Left lung (tissue), 10 donors: ENCODE data around the gene MICAL2. TPM values are rescaled to one million over a fixed set of nuclear protein-coding genes. Genes with fewer than 3 reads are reported as not detected.

Source experiments
- ATAC-seq: fragments of 200-7000 bp; cut with Tn5 transposase; one replicate; pipeline ENCODE4 v1.9.1; 2020; ENCODE audit warnings: moderate library complexity
- DNase-seq, 4 donors: peaks; one replicate each; pipeline ENCODE4 v3.0.0-alpha.2; 2013 to 2020
- H3K27ac ChIP-seq, 2 donors: fragments of 200-600 bp; sonication (generic) in 1 of 2; one replicate each; pipeline versions ENCODE4 v1.5.0 to v1.8.0; 2020 to 2021
- H3K27me3 ChIP-seq, 2 donors: fragments of 200-600 bp; sonication (generic) in 1 of 2; one replicate each; pipeline versions ENCODE4 v1.5.0 to v1.8.0; 2020 to 2021
- H3K36me3 ChIP-seq, 2 donors: fragments of 200-600 bp; sonication (generic) in 1 of 2; one replicate each; pipeline versions ENCODE4 v1.5.0 to v1.8.0; 2020 to 2021
- H3K4me1 ChIP-seq, 2 donors: fragments of 200-600 bp; one replicate each; pipeline ENCODE4 v1.8.0; 2021
- H3K4me3 ChIP-seq, 2 donors: fragments of 200-600 bp; sonication (generic) in 1 of 2; one replicate each; pipeline versions ENCODE4 v1.5.0 to v1.8.0; 2020 to 2021; ENCODE audit warnings: mild to moderate bottlenecking in 1 of 2
- H3K9me3 ChIP-seq, 2 donors: fragments of 200-600 bp; sonication (generic) in 1 of 2; one replicate each; pipeline versions ENCODE4 v1.5.0 to v1.8.0; 2020 to 2021
- CTCF ChIP-seq, 2 donors: fragments of 200-600 bp; sonication (generic) in 1 of 2; IDR thresholded peaks; one replicate each; pipeline versions ENCODE4 v1.5.0 to v1.8.0; 2021; ENCODE audit warnings: antibody characterized with exemption in 2 of 2
- intact Hi-C, 2 donors: fragments of 100-400 bp; cut with DNase I; formaldehyde crosslinking; loops; one replicate each; pipeline versions ENCODE4 v1.11.2 to v1.14.2; 2022
- polyA plus RNA-seq, 6 donors: library from polyadenylated mRNA; unstranded; fragments of 120-200 nt; gene quantifications; one replicate each; pipeline ENCODE4 v1.2.1, GENCODE V29; 2013; ENCODE audit not compliant: insufficient read length in 6 of 6
- total RNA-seq, 2 donors: library from RNA; stranded (reverse); fragmentation: NEBNext Ultra II Directional; extraction: Animal tissue kit (Norgen Biotek cat#: 25700); gene quantifications; one replicate each; pipeline ENCODE4 v1.2.1, GENCODE V29; 2021
- donor health status: DM: no; HTN: yes; CAD: no.
- donor health status: DM: no; HTN: no; CAD: no.

Gene MICAL2
- total and polyA plus RNA-seq, 8 donors = 49.8 to 293 (median 89.4) TPM

- no peak for TF ChIP-seq CTCF (IDR thresholded peaks at IDR 0.05)
Observed at GRCh38 chr11:12271241-12271640, 160.9 kb downstream of the MICAL2 start.

GRCh38 chr11:12271826-12272366 lies 161.5 kb downstream of the MICAL2 start:
- intact Hi-C loops = no loop called here
- Histone ChIP-seq H3K4me3 (no peak overlapping the region), H3K4me1 (peaks cover 11 to 21% of the 10 kb centered on the region in 2 donors), H3K27ac (no peak overlapping the region), H3K27me3 (no peaks in the 10 kb centered on the region), H3K9me3 (no peaks in the 10 kb centered on the region), H3K36me3 (no peaks in the 10 kb centered on the region)
- DNase-seq (peak in 1 of 4 donors; percentile 16), ATAC-seq (no peak)
- no peak for TF ChIP-seq CTCF (IDR thresholded peaks at IDR 0.05)

More at GRCh38 chr11:12271241-12271640, 160.9 kb downstream of the MICAL2 start:
- Histone ChIP-seq H3K9me3 (no peaks in the 10 kb centered on the region), H3K4me3 (no peak overlapping the region), H3K36me3 (no peaks in the 10 kb centered on the region), H3K27me3 (no peaks in the 10 kb centered on the region), H3K27ac (no peak overlapping the region), H3K4me1 (peaks cover 11 to 21% of the 10 kb centered on the region in 2 donors)
- ATAC-seq (no peak), DNase-seq (no peak)
- intact Hi-C loops = no loop called here

GRCh38 chr11:12272821-12273617 lies 162.6 kb downstream of the MICAL2 start:
- intact Hi-C loops = no loop called here
- H3K9me3 ChIP-seq = no peaks in the 10 kb centered on the region
- H3K27ac ChIP-seq = no peak overlapping the region
- no peaks in the 10 kb centered on the region for H3K36me3 ChIP-seq
- ATAC-seq (no peak), DNase-seq (peak in 1 of 4 donors; percentile 16)
- TF ChIP-seq CTCF (IDR thresholded peaks at IDR 0.05) = no peak
- H3K27me3 ChIP-seq = no peaks in the 10 kb centered on the region
- no peak overlapping the region for H3K4me3 ChIP-seq
- H3K4me1 ChIP-seq = peaks cover 11 to 21% of the 10 kb centered on the region in 2 donors

GRCh38 chr11:12273618-12273995 lies 163.2 kb downstream of the MICAL2 start:
- intact Hi-C loops = no loop called here
- H3K27me3 ChIP-seq = no peaks in the 10 kb centered on the region
- ATAC-seq = no peak
- no peak overlapping the region for H3K27ac ChIP-seq
- H3K4me3 ChIP-seq = no peak overlapping the region
- H3K36me3 ChIP-seq = no peaks in the 10 kb centered on the region
- H3K4me1 ChIP-seq = peaks cover 6 to 21% of the 10 kb centered on the region in 2 donors
- DNase-seq = peak in 1 of 4 donors; percentile 16
- no peak for TF ChIP-seq CTCF (IDR thresholded peaks at IDR 0.05)
- H3K9me3 ChIP-seq = no peaks in the 10 kb centered on the region

- H3K36me3 ChIP-seq = no peaks in the 10 kb centered on the region
- peaks cover 3 to 20% of the 10 kb centered on the region in 2 donors for H3K4me1 ChIP-seq
- DNase-seq (peak in 1 of 4 donors; percentile 4), ATAC-seq (no peak)
- no peak overlapping the region for H3K4me3 ChIP-seq
- intact Hi-C loops = no loop called here
- no peak overlapping the region for H3K27ac ChIP-seq
- no peak for TF ChIP-seq CTCF (IDR thresholded peaks at IDR 0.05)
- H3K9me3 ChIP-seq = no peaks in the 10 kb centered on the region
- no peaks in the 10 kb centered on the region for H3K27me3 ChIP-seq
Observed at GRCh38 chr11:12274056-12274455, 163.7 kb downstream of the MICAL2 start.
